Ramos (cell line): Measurements from ENCODE around the gene HOXA5.

Experiments used
- in situ Hi-C: fragments of 300-500 bp; cut with MboI; formaldehyde crosslinking; loops from one replicate; pipeline ENCODE4 v1.14.3; 2022; ENCODE audit warnings: low sequenced_read_pairs; ENCODE audit not compliant: unreplicated experiment

The HOXA5 gene

GRCh38 chr7:27101957-27102580 lies 41.4 kb downstream of the HOXA5 start:
- in situ Hi-C loops = no loop called here

DNA sequence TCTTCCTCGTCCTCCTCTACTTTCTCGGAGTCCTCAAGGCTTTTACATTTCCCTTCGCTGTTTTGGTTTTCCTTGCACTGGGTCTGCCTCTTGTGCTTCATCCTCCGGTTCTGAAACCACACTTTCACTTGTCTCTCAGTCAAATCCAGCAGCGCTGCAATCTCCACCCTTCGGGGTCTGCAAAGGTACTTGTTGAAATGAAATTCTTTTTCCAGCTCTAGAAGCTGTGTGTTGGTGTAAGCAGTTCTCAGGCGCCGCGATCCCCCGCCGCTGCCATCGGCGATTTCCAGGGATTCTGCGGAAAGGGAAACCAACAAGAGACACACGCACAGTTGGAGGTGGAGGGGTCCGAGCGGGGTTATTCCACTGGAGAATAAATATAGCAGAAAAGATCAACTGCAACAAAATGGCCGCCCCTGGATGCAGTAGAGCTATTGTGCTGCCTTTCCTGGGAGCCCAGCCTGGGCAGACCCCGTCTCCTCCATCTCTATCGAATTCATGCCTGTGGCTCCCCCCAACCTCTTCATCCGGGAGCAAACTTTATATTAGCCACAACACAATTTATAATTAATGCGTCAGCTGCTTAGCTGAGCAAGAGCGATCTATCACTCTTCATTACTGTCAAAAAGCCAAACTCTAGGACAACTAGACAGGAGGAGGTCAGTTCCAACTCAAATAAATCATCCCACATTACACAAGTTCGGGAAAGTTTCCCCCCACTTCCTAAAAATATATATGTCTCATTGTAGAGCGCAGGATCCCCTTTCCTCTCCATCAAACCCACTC lies 42.1 kb downstream of the HOXA5 start:
- in situ Hi-C loops = no loop called here

DNA sequence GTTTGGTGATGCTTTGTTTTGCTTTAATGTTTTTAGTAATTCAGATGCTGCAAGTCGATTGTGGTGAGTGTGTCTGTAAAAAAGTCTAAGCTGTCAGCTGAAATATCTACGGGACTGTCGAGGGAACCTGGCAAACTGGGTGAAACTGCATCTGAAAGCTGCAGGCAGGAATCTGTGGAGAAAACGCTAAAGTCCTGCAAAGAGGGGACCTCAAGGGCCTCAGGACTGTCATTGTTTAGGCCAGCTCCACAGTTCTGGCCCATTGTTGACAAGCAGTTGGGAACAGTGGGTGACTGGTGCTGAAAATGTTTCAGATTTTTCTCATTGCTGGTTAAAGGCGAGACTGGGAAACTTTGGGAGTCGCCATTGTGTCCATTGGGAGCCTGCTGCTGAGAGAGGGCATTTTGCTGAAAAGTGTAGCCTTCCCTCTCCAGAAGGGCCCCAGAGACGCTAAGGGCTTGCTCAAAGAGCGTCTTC lies 42.7 kb downstream of the HOXA5 start:
- in situ Hi-C loops = no loop called here

DNA sequence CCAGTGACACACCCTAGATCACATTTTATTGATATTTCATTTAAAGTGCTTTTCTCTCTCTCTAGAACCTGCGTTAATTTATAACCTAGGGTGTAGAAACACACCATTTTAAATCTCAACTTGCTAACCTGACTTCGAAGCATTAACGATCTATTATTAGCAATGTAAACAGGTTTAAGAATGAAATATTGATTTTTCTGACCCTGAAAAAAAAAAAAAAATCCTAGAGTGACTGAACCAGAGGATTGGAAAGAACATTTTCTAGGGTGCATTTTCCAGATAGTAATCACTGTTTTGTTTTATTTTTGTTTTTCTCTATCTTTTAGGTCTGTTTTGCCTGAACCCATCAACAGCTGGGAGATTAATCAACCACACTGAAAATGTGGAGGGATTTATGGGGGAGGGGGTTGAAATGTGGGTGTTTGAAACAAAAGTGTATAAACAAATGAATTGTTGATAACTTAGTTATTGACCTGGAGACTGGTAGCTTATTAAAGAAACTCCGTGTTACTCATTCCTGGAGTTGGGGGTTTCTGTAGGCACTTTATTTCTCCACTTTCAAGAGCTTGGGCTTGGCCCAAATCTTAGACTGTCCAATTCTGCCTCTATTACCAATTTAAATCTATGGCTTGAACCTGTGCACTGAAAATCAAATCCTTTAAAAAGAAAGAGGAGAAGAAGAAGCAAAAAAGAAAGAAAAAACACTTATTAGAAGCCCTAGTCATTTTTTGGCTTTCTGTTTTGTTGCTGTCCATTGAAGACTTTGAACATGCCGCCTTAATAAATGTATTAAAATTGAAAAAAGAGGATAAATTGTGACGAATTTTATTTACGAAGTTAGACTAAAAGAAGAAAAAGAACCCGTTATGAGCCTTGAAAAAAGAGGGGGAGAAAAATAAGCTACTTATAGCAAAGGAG lies 43.8 kb downstream of the HOXA5 start:
- in situ Hi-C loops = no loop called here

GRCh38 chr7:27098578-27099451 lies 44.7 kb downstream of the HOXA5 start:
- in situ Hi-C loops = no loop called here

DNA sequence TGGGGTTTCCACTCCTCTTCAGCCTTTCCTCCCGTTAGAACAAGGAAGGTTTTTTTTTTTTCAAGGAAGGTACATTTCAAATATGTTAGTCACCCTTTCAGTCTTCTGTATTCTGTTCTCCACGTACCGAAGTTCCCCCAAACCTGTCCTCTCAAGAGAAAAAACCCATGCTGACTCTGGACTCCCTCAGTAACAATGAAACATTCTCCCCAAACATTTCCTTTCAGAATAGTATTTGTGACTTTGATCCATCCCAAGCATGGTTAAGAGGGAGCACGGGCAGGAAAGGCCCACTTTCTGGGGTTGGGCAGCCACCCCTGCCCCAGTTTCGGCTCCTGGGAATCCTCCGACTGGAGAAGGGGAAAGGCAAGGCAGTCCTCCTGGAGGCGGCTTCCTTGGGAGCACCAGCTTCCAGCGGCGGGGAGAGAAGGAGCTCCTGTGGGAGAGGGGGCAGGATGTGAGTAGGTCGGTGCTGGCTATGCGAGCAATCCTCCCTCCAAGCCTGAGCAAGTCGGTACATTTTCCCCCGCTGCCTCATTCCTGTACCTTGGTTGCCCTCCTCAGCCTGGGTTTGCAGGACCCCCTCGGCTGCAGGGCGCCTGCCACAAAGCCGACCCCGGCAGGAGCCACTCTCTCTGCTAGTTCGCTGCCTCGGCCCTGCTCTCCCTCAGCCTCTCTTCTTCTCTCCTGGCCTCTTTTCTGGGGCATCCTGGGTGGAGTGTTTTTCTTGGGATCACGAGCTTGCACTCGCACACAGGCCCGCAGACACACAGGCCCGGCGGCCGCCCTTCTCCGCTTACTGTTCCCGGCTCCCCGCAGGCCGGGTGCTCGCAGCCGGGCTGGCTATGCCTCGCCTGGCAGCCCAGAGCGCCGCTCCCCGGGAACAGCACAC lies 45.5 kb downstream of the HOXA5 start:
- in situ Hi-C loops = no loop called here

GRCh38 chr7:27096768-27097514 lies 46.5 kb downstream of the HOXA5 start:
- in situ Hi-C loops = no loop called here

DNA sequence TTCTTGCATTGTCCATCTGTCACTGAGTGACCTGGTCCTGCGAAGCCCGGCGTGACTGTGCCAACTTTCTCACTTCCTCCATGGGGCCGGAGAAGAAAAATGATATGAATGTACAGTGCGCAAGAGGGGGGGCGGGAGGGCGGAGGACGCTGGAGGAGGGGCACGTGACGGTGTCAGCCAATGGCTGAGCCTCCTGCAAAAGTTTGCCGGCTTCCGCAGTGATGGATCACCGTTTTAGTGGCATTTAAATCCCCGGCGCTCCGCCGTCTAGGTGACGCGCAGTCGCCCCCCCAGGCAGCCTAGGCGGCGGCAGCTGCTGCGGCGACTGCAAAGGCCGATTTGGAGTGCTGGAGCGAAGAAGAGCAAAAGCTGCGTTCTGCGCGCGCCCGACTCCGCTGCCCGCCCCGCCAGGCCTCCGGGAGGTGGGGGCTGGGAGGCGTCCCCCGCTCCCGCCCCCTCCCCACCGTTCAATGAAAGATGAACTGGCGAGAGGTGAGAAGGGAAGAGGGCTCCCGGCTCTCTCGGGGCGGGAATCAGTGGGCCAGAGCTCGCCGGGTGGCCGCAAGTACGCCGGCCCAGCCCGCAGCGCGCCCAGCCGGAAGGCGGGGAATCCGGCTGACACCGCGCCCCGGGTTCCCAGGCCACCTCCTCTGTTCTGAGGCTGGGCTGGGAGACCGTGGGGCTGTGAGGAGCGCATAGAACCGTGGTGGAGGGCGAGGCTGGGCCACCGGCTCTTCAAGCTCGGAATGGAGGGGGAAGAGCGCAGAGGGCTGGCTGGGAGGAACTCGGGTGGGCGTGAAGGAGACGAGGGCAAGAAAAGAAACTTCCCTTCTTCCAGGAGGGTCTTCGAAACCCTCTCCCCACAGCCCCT lies 47.3 kb downstream of the HOXA5 start, which contains the start of gene HOXA1:
Gene HOXA1, minus strand, starts transcription at position 104 of the 871 bp plus-strand sequence. Its CDS starts 88 bp downstream, at position 16.
- in situ Hi-C loops = no loop called here

GRCh38 chr7:27095050-27095896 lies 48.2 kb downstream of the HOXA5 start:
- in situ Hi-C loops = no loop called here

- in situ Hi-C loops = no loop called here
These were observed 49.0 kb downstream of the HOXA5 start for GRCh38 chr7:27094304-27095049.

GRCh38 chr7:27093184-27093895 lies 50.1 kb downstream of the HOXA5 start:
- in situ Hi-C loops = no loop called here

GRCh38 chr7:27092819-27093110 lies 50.7 kb downstream of the HOXA5 start:
- in situ Hi-C loops = no loop called here

DNA sequence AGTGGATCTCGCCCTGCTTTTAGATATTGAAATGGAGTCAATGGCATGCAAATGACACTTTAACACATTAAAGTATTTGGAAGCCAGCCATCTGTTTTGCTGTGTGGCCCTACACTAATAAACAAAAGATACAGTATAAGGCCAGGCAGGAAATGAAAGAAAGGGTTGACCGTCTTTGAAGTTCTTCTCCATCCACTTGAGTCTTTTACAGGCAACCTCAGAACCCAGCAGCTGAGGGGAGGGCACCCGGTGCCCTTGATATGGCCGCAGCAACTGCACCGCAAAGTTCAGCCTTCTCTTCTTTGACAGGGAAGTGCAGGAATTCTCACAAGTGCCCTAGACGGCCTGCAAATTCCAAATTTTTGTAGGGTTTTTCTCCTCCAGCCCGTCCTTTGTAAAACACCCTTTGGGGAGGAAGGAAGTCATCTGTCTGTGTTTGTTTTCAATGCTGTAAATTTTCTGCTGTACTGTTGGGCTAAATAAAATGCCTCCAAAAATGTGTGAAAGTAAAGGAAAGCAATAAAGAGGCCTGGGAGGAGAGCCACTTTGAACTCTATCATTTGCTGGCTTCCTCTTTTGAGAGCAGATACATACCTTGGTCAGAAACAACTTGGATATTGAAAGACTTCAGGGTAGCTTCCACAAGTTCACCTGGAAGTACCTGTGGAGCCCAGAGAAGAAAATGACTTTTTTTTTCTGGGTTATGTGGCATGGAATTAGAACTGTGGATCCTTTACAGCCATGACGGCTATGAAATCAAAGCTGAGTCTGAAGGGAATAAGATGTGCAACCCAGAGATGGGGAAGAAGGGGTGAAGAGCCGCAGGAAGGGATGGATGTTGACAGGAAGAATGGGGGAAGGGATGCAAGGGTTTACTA lies 51.3 kb downstream of the HOXA5 start:
- in situ Hi-C loops = no loop called here

- in situ Hi-C loops = no loop called here
These were observed 52.4 kb downstream of the HOXA5 start for GRCh38 chr7:27091105-27091504.
